ENCODE measurements around the gene CDYL2. TPM values are rescaled to one million over a fixed set of nuclear protein-coding genes. Genes with fewer than 3 reads are reported as not detected.

Gene CDYL2
- total RNA-seq, 1 donor from 2014 or later = 4.1 TPM

DNA sequence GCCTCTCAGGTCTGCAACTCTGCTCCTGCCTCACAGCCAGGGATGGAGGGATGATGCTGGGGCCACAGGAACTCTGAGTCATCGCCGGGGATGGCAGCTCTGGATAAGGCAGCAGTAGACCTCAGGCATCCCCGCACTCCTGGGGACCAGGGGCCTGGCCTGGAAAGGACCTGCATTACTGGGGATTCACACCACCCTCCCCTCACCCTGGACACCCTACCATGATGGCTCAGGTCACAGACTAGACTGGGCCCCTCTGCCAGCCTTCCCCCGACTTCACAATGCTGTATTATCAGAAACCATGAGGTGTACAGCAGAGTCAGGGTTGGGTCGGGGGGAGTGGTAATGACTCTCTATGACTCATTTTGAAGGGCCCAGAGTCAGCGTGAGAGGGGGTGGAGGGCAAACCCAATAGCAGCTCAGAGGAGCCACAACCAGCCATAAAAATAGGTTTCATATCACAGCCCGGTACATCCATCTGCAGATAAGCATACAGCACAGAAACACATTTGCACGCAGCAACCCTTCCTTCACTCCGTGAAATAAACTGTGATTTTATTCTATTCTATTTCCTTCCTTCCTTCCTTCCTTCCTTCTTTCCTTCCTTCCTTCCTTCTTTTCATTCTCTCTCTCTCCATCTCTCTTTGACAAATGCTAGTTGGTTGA, 234.8 kb downstream of the CDYL2 start:
- DNase-seq (ENCODE audit: low spot score) = no peak
- no peaks in the 10 kb centered on the region for H3K4me1 Mint-ChIP-seq (ENCODE audit: low read depth)
- no peak overlapping the region for H3K4me3 Mint-ChIP-seq (ENCODE audit: unreplicated experiment)
- peaks cover 13% of the 10 kb centered on the region for H3K9me3 Mint-ChIP-seq (ENCODE audit: low read depth)
- TF ChIP-seq, protein P1, sequence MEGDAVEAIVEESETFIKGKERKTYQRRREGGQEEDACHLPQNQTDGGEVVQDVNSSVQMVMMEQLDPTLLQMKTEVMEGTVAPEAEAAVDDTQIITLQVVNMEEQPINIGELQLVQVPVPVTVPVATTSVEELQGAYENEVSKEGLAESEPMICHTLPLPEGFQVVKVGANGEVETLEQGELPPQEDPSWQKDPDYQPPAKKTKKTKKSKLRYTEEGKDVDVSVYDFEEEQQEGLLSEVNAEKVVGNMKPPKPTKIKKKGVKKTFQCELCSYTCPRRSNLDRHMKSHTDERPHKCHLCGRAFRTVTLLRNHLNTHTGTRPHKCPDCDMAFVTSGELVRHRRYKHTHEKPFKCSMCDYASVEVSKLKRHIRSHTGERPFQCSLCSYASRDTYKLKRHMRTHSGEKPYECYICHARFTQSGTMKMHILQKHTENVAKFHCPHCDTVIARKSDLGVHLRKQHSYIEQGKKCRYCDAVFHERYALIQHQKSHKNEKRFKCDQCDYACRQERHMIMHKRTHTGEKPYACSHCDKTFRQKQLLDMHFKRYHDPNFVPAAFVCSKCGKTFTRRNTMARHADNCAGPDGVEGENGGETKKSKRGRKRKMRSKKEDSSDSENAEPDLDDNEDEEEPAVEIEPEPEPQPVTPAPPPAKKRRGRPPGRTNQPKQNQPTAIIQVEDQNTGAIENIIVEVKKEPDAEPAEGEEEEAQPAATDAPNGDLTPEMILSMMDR (IDR thresholded peaks at IDR 0.05) = no peak
- H3K27me3 Mint-ChIP-seq (ENCODE audit: low read depth) = no peaks in the 10 kb centered on the region
- no peak overlapping the region for H3K27ac Mint-ChIP-seq (ENCODE audit: unreplicated experiment)
- peaks cover 1% of the 10 kb centered on the region for H3K36me3 Mint-ChIP-seq (ENCODE audit: low read depth)

DNA sequence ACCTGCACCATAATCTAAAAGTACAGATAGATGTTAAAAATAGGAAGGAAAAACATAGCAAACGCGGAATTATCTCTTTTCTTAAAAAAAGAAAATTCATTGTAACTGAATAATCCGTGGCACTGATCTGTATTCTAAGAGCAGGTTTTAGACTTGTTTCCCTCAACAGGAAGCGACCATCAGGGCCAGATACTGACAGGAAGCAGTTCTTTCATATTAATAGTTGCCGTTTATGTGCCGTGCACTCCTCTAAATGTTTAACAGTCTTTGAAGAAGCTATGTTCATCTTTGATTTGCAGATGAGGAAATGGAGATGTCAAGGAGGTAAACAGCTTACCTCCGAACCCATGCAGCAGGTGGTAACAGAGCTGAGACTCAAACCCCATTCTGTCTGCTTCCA, 240.0 kb downstream of the CDYL2 start:
- TF ChIP-seq, protein P1 (IDR thresholded peaks at IDR 0.05) = no peak
- no peaks in the 10 kb centered on the region for H3K36me3 Mint-ChIP-seq (ENCODE audit: low read depth)
- peaks cover 13% of the 10 kb centered on the region for H3K27me3 Mint-ChIP-seq (ENCODE audit: low read depth)
- no peak for DNase-seq (ENCODE audit: low spot score)
- no peaks in the 10 kb centered on the region for H3K4me1 Mint-ChIP-seq (ENCODE audit: low read depth)
- H3K27ac Mint-ChIP-seq (ENCODE audit: unreplicated experiment) = no peak overlapping the region
- H3K9me3 Mint-ChIP-seq (ENCODE audit: low read depth) = peaks cover 5% of the 10 kb centered on the region
- H3K4me3 Mint-ChIP-seq (ENCODE audit: unreplicated experiment) = no peak overlapping the region

DNA sequence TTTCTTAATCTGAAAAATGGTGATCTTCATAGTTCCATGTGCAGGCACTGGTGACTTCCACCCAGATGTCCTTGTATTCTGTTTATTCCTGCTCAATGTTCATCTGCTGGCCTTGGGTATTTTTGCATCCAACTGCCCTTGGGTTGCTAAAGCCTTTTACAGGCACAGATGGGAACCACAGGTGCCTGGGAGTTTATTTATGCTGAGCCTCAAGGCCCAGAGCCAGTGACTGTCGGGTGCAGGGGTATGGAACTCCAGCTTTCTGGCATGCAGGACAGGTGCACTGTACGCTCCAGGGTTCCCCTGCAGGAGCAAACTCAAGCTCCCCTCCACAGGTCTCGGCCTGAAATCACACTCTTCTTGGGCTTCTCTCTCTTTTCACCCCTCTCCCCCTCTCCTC, 241.3 kb downstream of the CDYL2 start:
- Mint-ChIP-seq H3K36me3 (ENCODE audit: low read depth) (no peaks in the 10 kb centered on the region), H3K4me3 (ENCODE audit: unreplicated experiment) (no peak overlapping the region), H3K27ac (ENCODE audit: unreplicated experiment) (no peak overlapping the region), H3K27me3 (ENCODE audit: low read depth) (peaks cover 15% of the 10 kb centered on the region), H3K4me1 (ENCODE audit: low read depth) (no peaks in the 10 kb centered on the region), H3K9me3 (ENCODE audit: low read depth) (peaks cover 5% of the 10 kb centered on the region)
- no peak for DNase-seq (ENCODE audit: low spot score)
- TF ChIP-seq, protein P1 (IDR thresholded peaks at IDR 0.05) = no peak

DNA sequence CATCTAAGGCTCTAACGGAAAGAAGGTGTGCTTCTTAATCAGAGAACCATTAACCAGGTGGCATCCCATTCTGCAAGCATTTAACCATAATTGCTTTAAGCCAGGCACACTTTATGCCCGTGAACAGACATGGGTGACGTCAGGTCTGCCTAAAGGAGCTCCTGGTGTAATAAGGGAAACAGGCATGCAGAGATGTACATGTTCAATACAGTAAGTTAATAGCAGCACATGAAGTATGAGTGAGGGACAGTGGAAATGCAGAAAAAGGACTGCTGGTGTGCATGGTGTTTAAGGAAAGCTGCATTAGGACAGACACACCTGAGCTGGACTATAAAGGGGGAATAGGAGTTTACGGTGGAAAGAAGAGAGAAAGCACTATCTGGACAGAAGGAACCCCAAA, 245.0 kb downstream of the CDYL2 start:
- TF ChIP-seq, protein P1 (IDR thresholded peaks at IDR 0.05) = no peak
- H3K4me3 Mint-ChIP-seq (ENCODE audit: unreplicated experiment) = no peak overlapping the region
- no peaks in the 10 kb centered on the region for H3K36me3 Mint-ChIP-seq (ENCODE audit: low read depth)
- DNase-seq (ENCODE audit: low spot score) = no peak
- no peak overlapping the region for H3K27ac Mint-ChIP-seq (ENCODE audit: unreplicated experiment)
- H3K27me3 Mint-ChIP-seq (ENCODE audit: low read depth) = peaks cover 15% of the 10 kb centered on the region
- no peaks in the 10 kb centered on the region for H3K4me1 Mint-ChIP-seq (ENCODE audit: low read depth)
- H3K9me3 Mint-ChIP-seq (ENCODE audit: low read depth) = no peaks in the 10 kb centered on the region

DNA sequence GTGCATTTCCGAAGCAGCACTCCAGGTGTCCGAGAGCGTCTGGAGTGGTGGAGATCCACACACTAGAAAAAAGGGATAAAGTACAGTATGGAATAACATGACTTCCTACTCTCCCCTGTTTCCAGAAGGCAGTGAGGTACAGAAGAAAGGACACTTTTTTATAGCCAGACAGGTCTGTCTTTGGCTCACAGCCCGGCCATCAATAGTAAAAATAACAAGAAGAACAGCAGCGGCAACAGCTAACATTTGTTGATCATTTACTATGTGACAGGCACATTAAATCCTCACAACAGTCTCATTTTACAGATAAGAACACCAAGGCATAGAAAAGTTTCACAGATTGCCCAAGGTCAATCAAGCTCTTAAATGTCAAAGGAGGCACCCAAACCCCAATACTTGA, 247.4 kb downstream of the CDYL2 start:
- no peaks in the 10 kb centered on the region for H3K36me3 Mint-ChIP-seq (ENCODE audit: low read depth)
- H3K4me3 Mint-ChIP-seq (ENCODE audit: unreplicated experiment) = no peak overlapping the region
- H3K27me3 Mint-ChIP-seq (ENCODE audit: low read depth) = peaks cover 17% of the 10 kb centered on the region
- H3K4me1 Mint-ChIP-seq (ENCODE audit: low read depth) = no peaks in the 10 kb centered on the region
- H3K9me3 Mint-ChIP-seq (ENCODE audit: low read depth) = no peaks in the 10 kb centered on the region
- TF ChIP-seq, protein P1 (IDR thresholded peaks at IDR 0.05) = no peak
- H3K27ac Mint-ChIP-seq (ENCODE audit: unreplicated experiment) = no peak overlapping the region
- no peak for DNase-seq (ENCODE audit: low spot score)

Measured in chondrocyte (in vitro differentiated cells).